GM21717 (cell line): ENCODE data around the gene PTTG1IP.

ENCODE experiments used
- ATAC-seq: cut with Tn5 transposase; IDR thresholded peaks from one replicate; pipeline ENCODE4 v1.9.1; 2021; ENCODE audit warnings: mild to moderate bottlenecking, moderate library complexity; ENCODE audit not compliant: unreplicated experiment

PTTG1IP gene

DNA sequence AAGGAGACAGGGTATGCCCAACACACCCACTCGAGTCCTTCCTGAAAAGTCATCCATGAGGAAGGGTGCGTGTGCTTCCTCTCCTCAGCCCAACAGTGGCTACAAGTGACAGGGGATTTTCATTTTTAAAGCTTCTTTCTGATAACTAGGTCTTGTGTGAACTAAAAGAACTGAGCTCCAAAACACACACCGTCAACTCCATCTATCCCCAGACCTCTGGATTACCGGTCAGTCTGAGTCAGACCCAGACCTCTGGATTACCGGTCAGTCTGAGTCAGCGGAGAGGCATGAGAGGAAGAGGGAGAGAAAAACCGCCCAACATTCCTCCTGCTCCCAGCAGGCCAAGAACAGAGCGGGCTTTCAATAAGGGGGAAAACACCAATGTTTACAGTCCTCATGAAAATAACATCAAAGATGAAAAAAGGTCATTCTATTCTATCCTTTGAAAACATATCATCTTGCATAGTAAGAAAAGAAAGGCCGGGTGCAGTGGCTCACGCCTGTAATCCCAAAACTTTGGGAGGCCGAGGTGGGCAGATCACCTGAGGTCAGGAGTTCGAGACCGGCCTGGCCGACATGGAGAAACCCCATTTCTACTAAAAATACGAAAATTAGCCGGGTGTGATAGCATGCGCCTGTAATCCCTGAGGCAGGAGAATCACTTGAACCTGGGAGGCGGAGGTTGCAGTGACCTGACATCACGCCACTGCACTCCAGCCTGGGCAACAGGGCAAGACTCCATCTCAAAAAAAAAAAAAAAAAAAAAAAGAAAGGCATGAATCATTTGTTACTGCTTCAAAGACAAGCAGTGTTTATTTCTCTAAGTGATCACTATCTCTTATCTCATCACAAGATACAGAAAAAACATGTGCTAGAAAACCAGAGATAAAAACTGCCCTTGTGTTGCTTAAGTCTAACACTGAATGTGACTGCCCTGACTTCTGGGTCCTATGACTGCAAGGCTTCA lies 3.4 kb downstream of the PTTG1IP start:
- ATAC-seq = no peak

DNA sequence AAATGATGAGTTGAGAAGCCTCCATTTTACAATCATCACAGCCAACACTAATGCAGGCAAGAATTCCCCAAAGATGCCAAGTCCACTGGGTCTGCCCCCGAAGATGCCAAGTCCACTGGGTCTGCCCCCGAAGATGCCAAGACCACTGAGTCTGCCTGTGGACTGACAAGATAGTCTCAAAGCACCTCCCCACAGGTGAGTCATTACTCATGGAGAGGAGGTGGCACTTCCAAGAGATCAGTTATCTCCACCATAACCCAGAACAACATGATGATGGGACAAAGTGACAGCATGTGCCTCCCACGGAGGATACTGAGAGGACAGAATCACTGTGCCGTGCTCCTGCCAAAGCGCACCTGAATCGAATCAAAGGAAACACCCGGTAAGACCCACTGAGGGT lies 4.8 kb downstream of the PTTG1IP start:
- ATAC-seq = no peak

DNA sequence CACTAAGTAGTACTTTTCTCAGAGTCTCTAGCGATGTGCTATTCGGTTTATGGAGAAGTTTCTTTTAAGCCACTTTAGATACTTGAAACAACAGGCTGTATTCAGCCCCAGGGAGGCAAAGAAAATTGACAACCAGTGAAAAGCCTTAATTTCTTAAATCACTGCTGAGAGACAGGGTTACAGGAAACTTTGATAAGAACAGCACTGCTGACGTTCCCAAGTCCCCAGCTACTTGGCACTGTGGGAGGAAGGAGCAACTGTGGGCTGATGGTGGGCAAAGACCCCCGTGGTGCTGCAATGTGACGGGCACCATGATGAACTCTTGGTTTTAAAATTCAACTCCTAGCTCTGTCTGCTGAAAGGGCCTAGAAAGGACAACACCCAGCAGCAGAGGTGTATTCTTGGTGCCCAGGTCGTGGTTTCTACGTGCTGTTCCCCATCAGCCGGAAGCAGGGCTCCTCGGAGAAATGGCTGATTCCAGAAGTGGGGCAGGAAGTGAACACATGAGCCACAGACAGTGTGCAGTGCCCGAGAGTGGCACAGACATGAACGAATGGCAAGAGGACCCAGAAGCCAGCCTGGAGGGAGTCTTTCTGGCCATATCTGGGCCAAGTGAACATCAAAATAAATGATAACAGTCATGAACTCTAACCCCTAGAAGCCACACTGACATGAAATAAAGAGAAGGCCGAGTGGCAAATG lies 5.3 kb downstream of the PTTG1IP start:
- no peak for ATAC-seq

DNA sequence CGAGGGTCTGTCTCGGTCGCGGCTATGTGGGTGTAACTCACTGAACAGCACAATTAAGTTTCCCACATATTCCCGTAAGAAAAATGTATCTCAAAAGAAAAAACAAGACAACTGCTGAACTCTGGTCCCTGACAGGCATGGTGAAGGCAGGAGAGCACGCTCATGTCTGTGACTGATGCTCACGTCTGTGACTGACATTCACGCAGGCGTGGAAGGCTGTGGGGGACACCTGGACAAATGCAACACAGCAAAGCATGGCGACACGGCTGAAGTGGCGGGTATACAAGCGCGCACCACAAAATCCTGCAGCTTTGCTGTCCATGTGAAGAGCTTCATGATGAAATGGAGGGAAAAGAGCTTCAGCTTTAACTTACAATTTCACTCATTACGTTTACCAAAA lies 6.0 kb downstream of the PTTG1IP start:
- no peak for ATAC-seq

DNA sequence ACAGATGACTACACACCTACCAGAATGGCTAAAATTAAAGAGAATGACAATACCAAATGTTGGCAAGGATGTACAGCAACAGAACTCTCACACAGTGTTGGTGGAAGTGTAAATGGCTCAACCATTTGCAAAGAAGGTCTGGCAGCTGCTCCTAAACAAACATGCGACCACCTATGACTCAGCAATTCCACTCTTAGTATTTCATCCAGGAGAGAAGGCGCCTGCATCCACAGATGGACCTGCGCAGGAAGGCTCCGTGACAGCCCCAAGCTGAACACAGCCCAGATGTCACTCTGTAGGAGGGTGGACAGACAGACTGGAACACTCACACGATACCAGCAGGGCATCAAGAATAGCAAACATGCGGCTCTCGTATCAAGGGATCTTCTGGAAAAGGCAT lies 6.7 kb downstream of the PTTG1IP start:
- ATAC-seq = no peak

DNA sequence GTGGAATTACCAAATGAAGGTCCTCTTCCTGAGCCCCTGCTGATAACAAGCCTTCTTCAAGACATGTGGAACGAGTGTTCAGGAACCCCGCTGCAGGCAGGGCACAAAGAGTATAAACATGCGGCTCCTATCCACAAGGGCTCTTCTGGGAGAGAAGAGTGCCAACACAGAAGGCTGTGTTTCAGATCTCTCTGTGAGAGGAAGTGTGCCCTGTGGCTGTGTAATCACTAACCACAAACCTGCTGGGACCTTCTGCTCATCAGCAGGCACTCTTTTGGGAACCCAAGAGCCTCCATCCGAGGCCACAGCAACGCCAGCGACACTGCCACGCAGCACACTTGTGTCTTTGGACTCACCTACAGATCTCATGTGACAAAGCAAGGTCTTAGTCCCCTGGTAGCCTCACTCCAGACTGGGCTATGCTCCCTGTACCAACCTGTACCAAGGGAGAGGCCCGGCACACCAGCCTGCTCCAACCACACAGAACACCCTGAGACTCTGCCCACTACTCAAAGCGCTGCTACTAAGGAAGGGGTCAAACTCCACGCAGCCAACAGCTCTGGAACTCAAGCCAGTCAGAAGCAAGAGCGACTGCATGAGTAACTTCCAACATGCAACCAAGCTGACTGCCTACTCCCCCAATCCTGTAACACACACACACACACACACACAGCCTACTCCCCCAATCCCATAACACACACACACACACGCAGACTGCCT lies 7.8 kb downstream of the PTTG1IP start:
- ATAC-seq = no peak

DNA sequence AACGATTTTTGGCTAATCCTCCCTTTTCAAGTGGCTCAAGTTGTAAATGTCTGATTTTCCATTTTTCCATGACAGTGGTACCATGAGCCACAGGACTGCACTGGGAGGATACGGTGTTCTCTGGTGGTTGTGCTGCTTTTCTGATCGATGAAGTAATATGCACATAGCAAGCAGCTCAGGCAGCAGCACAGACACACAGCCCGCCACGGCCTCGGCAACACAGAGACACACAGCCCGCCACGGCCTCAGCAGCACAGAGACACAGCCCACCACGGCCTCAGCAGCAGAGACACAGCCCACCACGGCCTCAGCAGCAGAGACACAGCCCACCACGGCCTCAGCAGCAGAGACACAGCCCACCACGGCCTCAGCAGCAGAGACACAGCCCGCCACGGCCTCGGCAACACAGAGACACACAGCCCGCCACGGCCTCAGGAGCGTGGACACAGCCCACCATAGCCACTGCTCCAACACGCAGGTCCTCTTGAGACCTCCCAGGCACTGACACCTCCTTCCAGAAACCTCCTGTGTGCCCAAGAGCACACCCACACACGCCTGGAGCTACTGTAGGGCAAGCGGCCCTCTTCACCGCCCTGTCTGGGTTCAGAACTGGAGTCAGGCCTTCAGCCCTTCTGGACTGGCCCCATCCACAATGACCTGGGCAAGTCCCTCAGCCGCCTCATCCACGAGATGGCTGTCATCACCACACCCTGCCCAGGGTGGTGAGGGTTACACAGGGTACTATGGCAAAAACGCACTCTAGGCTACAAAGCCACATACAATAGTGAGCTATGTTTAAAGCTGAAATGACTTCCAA lies 10.4 kb downstream of the PTTG1IP start:
- ATAC-seq = no peak

DNA sequence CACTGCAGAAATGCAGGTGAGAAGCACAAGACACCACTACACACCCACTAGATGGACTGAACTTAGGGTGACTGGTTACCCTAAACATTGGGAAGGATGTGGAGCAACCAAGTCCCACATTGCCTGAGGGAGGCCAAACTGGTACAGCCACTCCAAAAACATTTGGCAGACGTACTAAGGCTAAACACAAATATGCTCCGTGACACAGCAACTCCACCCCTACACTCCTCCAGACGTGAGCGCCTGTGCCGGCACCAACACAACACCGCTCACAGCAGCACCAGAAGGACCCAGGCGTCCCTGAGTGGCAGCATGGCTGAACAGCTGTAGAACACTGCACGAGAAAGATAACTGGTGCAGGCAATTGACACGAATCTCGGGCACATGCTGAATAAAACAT lies 14.7 kb downstream of the PTTG1IP start:
- ATAC-seq = no peak

DNA sequence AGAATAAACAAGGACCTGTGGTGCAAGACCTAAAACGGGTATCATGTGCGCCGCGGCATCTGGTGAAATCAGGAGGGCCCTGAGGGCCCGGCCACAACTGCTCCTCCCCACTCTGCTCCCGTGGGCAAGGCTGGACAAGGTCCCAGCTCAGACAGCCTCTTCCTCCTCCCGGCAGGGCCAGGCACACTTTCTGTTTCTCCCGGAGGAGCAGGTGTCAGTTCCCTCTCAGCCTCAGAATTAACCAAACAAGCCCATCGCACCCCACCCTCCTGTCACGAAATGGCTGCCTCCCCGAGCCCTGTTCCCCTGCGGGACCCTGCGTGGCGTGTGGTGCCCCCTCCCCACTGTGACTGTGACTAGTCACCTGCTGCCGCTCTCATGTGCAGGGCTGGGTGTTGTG lies 15.2 kb downstream of the PTTG1IP start:
- no peak for ATAC-seq

DNA sequence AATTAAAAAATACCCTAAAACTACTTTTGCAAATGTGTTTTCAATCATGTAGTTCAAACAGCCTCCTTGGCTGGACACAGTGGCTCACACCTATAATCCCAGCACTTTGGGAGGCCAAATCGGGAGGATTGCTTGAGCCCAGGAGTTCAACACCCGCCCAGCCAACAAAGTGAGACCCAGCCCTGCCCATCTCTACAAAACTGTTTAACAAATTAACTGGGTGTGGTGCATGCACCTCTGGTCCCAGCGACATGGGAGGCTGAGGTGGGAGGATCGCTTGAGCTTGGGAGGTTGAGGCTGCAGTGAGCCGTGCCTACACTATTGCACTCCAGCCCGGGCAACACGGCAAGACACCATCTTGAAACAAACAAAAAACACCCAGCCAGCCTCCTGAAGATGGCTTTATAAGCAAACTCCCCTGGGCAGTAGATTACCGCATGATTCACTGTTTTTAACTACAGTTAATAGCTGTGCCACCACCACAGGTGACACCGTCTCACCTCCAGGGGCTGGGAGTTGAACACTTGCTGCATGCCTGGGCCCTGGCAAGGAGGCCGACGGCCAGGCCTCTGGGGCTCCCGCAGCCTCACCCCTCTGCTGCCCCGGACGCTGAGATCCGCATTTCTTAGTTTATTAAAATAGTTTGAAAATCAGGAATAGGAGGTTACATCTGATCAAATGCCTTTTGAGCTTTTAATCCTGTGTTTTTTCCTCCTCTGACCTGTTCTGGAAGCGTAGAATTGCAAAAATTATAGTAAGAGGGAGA lies 16.2 kb downstream of the PTTG1IP start:
- no peak for ATAC-seq

DNA sequence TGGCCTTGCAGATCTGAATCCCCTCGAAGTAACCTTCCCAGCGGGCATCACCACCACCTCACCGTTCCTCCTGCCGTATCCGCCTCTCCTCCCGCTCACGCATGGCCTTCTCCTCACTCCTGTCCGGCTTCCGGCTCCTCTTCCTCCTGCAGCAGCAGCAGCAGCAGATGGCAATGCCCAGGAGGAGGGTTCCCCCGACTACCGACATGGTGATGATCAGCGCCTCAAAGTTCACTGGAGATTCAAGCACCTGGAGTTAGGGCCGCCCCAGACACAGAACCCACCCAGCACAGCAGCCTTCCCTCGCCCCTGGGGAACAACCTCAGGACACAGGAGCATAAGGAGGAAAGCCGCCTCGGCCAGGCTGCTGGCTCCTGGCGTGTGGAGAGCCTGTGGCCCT lies 17.4 kb downstream of the PTTG1IP start:
- ATAC-seq = no peak

DNA sequence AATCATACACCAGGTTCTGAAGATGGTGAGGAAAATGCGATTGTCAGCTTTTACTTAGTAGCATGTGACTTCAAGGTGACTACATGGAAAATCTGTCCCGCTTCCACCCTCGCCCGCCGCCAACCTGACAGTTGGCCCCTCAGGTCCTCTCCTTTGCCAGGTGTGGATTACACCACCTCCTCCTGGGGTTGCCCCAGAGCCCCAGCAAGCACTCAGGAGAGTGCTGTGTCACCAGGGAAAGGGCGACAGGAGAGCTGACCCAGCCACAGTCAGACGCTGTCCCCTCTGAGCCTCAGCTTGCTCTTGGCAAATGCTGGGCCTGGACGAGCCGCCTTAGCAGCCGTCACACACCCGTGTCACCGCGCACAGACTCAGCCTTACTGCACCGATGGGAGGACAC lies 17.9 kb downstream of the PTTG1IP start:
- no peak for ATAC-seq

DNA sequence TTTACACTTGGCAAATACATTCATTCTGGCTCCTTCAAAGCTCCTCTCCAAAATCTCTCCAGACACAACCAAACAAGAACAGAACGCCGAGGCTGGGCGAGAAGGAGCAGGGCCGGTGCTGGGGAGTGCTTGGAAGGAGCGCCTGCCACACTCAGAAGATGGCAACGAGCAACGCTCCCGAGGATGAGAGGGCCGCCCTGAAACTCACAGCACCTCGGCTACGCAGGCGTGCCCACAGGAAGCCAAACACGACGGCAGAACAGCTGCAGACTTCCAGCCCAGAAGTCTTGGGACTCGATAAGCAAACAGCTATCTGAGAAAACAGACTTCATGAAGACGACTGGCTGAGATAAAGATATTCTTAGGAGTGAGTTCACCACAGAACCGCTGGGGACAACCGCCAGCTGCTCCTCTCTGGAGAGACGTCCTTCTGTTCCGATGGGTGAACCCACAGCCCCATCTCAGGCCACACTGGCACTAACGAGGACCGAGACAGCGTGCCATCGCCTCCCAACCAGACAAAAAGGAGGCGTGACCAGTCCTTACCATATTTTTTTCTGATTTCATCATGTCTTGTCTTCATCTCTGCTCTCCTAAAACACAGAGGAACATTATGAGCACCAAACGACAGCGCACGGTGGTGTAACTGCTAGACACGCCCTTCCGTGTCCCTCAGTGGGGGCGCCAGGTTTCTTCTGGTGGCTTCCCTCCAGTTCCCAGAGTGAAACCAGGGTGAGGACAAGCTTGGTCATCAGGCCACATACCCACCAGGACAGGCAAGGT lies 18.6 kb downstream of the PTTG1IP start:
- no peak for ATAC-seq

DNA sequence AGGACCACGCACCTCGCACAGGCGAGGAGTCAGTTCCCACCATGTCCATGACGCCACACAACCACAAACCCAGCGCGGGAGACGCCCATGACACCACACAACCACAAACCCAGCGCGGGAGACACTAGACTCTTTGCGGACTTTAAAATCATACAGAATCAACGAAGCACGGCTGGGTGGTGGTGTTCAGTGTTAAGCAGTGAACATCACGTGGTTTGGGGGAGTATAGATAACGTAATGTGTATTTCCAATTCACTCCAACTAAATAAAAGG lies 19.2 kb downstream of the PTTG1IP start:
- no peak for ATAC-seq

DNA sequence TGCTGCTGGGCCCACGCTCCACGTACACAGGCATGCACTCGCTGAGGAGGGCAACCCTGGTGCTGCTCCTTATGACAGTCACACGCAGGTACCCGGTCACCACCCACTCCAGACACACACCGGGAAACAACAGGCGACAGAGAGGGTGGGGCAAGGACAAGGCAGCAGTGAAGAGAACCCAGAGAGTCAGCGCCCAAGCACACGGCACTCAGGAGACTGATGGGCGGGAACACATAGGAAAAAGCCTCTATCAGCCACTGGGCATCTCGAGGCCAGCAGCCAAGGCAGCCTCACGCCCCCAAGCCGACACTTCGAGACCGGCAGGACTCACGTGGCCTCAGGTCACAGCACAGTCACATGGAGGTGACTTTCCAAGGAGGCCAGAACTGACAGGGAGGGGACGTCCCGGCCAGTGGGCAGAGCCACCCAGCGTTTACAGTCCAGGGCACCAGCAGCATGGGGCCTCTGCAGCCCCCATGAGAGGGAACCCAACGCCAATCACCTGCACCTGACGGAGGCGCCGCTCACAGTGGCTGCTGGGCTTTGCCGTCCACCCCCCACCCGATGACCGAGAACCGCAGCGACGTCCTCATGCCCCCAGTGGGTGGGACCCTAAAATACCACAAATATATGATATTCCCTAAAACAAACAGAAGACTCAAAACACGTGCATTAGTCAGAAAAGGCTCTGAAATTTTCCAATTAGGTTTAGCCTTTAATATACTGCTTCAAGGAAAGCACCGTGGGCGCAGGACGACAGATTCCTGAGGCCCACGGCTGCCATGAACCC lies 19.7 kb downstream of the PTTG1IP start:
- ATAC-seq = no peak

DNA sequence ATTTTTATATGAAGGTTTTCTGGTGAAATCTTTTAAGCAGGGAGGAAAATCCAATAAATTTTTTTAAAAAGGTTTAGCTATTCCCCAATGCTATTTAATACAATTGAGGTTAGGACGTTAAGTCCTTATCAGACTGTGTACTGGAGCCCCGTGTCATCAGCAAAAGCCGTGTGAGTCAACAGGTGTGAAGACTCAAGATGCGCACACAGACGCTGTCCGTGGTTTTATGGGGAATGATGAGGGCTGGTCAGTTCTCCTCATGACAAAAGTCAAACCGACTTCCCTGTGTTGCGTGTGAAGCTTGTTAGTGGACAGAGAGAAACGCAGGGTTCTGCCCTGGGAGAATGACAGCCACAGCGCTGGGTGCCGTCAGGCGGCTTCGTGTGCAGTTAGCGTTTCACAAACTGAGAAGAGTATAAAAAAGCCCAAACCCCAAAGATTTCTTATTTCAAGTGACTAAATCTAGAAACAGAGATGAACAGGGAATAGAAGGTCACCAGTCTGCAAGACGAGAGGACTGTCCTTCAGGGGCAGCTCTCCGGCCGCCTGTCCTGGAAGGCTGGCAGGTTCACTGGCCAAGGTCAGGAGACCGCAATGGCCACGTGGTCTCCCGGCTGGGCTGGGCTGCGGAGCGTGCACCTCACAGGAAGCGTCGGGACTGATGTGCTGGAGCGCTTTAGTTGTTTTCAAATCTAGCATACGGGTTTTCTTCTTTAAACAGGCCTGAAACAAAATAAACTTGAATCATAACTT lies 22.4 kb downstream of the PTTG1IP start:
- ATAC-seq = no peak

DNA sequence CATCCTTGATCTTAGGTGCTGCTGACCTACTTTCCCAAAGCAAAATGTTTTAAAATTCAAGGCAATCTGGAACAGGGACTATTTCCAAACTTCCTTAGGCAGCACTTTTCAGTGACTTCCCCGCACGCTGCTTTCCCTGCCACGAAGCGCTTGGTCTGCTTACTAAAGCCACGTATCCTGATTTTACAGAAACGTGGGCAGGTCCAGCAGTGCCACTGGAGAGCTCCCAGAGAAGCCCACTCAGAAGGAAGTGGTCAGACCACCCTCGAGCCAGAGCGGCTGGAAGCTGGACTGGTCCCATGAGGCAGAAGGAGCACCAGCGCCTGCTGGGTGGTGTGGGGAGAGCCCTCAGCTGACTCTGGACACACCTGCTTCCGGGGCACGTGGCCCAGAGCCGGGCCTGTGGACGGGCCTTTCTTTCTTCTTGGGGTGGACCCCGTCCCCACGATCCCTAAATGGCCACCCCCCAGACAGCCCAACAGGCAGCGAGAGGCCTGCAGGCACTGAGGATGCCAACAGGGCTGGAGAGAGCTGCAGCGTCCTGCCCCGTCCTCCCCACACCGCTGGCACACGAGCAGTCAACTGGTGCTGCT lies 23.2 kb downstream of the PTTG1IP start:
- no peak for ATAC-seq
